Skeletal muscle satellite cell (primary cell): Measurements from ENCODE around the gene HDAC10.

Experiments used
- H3K27me3 ChIP-seq: 2 replicates; pipeline ENCODE4 v1.7.0; 2013; ENCODE audit warnings: low read length; ENCODE audit not compliant: control insufficient read depth, insufficient read depth
- H3K36me3 ChIP-seq: 2 replicates; pipeline ENCODE4 v1.7.0; 2013; ENCODE audit warnings: mild to moderate bottlenecking, control low read depth, low read length; ENCODE audit not compliant: insufficient read depth
- H3K4me1 ChIP-seq: 2 replicates; pipeline ENCODE4 v1.7.0; 2013; ENCODE audit warnings: low read length; ENCODE audit not compliant: control insufficient read depth, insufficient read depth
- H3K4me2 ChIP-seq: 2 replicates; pipeline ENCODE4 v1.7.0; 2013; ENCODE audit warnings: mild to moderate bottlenecking, low read length
- H3K4me3 ChIP-seq: 2 replicates; pipeline ENCODE4 v1.7.0; 2013; ENCODE audit warnings: low read length
- H3K9ac ChIP-seq: 2 replicates; pipeline ENCODE4 v1.7.0; 2013; ENCODE audit warnings: mild to moderate bottlenecking, low read depth, low read length, moderate library complexity
- H3K9me3 ChIP-seq: replicated peaks from 2 replicates; pipeline ENCODE4 v1.7.0; 2013; ENCODE audit warnings: mild to moderate bottlenecking, control low read depth, low read length

The HDAC10 gene

DNA sequence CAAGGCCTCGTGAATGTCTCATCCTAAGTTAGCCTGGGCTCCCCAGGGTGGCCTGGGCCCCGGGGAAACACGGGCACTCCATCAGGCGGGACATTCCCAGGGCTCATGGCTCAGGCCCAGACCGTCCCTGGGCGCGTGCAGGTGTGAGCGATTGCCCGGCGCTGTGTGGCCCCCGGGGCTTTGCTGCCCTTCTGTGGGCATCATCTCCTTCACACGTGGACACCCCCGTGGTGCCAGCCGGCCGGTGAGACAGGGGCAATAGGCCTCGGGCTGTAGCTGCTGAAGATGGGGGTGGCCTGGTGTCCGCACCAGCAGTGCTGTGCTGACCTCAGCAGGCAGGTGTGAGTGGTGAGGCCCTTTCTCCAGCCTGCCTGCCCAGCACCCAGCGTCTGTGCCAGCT lies 54.8 kb downstream of the HDAC10 start:
- Histone ChIP-seq H3K4me3 (no peak overlapping the region), H3K4me2 (no peak overlapping the region), H3K9ac (no peak overlapping the region), H3K9me3 (no peaks in the 10 kb centered on the region), H3K36me3 (peaks cover 24% of the 10 kb centered on the region), H3K27me3 (no peaks in the 10 kb centered on the region), H3K4me1 (peaks cover 6% of the 10 kb centered on the region)
